ENCODE data around the gene RERE. TPM values are rescaled to one million over a fixed set of nuclear protein-coding genes. Genes with fewer than 3 reads are reported as not detected.

The RERE gene
- total and polyA plus RNA-seq, 4 donors = 26.8 to 133 (median 82.7) TPM

DNA sequence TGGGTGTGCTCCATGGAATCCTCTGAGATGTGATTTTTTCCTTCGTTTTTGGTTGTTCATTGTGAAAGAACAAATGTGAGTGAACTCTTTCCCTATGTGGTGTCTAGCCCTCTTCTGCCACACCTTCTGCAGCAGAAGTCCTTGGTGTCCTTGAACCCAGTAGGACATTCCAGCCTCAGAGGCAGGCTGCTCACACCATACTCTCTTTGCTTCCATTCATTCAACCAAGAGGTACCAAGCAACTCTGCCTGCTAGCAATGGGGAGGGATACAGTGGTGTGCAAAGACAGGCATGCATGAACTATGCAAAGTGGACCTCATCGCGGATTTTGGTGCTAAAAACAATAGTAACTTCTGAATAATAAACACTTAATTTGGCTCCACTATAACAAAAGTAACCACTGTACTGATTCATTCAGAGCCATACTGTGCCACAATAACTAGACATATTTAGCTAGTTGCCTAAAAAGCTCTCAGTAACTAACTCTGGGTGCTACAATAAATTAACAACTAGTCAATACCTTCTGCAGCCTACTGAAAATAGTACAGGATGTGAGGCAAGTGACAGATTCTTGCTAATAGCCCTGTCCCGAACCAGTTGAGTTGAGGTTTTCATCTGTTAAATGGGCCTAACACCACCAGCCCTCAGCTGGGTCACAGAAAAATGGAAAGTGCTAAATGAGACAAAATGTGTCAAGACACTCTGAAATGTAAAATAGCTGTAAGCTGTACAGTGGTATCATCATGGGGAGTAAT, 344.1 kb downstream of the RERE start:
- intact Hi-C loops (cut with DNase I) = no loop called here
- WGBS, 2 donors = 85 to 89% methylated on average over 4 of the region's 4 CpGs
- no peak overlapping the region for H3K4me3 ChIP-seq (ENCODE audit: low read length in 2 of 2)
- no peaks in the 10 kb centered on the region for H3K9me3 ChIP-seq (ENCODE audit: control insufficient read depth, low read length)
- ATAC-seq (ENCODE audit: low FRiP score) (no peak), DNase-seq (no peak)
- no peaks in the 10 kb centered on the region for H3K27me3 ChIP-seq (ENCODE audit: control insufficient read depth in 1 of 2, insufficient read depth in 2 of 2, low read length in 1 of 2)
- H3K4me1 ChIP-seq (ENCODE audit: control insufficient read depth in 1 of 2, insufficient read depth in 2 of 2, low read length in 2 of 2) = peaks cover 0 to 6% of the 10 kb centered on the region in 2 donors
- H3K27ac ChIP-seq (ENCODE audit: low read depth in 1 of 2, low read length in 2 of 2) = no peak overlapping the region
- no peaks in the 10 kb centered on the region for H3K36me3 ChIP-seq (ENCODE audit: control insufficient read depth in 1 of 2, insufficient read depth in 2 of 2, low read length in 1 of 2)

DNA sequence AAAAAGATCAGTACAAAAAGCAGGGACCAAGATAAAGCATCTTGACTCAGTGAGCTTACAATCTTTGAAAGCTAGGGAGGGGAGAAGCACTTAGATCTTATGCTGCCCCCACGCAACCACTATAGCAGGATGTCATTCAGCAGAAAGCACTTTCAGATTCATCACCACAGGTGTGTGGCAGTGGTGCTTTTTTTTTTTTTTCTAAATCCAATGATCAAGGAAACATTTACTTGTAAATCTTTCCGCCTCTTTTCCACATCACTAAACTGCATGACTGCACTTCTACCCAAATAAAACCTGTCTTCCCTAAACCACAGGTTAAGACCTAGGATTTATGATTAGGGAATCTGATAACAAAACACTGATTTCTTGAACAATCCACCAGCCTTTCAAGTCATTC, 344.8 kb downstream of the RERE start:
- no peak for ATAC-seq (ENCODE audit: low FRiP score)
- no peaks in the 10 kb centered on the region for H3K9me3 ChIP-seq (ENCODE audit: control insufficient read depth, low read length)
- H3K4me3 ChIP-seq (ENCODE audit: low read length in 2 of 2) = no peak overlapping the region
- DNase-seq = no peak
- H3K36me3 ChIP-seq (ENCODE audit: control insufficient read depth in 1 of 2, insufficient read depth in 2 of 2, low read length in 1 of 2) = no peaks in the 10 kb centered on the region
- peaks cover 0 to under 1% of the 10 kb centered on the region in 2 donors for H3K4me1 ChIP-seq (ENCODE audit: control insufficient read depth in 1 of 2, insufficient read depth in 2 of 2, low read length in 2 of 2)
- intact Hi-C loops (cut with DNase I) = no loop called here
- WGBS, 2 donors = 96 to 97% methylated on average over 2 of the region's 2 CpGs
- H3K27ac ChIP-seq (ENCODE audit: low read depth in 1 of 2, low read length in 2 of 2) = no peak overlapping the region
- no peaks in the 10 kb centered on the region for H3K27me3 ChIP-seq (ENCODE audit: control insufficient read depth in 1 of 2, insufficient read depth in 2 of 2, low read length in 1 of 2)

DNA sequence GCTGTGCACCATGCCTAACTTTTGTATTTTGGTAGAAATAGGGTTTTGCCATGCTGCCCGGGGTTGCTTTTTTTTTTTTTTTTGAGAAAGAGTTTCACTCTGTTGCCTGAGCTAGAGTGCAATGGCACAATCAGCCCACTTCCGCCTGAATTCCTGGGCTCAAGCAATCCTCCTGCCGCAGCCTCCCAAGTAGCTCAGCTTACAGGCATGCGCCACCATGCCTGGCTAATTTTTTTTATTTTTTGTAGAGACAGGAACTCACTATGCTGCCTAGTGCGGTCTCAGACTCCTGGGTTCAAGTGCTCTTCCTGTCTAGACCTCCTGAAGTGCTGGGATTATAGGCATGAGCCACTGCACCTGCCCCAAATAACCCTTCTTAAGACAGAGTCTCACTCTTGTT, 346.0 kb downstream of the RERE start:
- H3K27me3 ChIP-seq (ENCODE audit: control insufficient read depth in 1 of 2, insufficient read depth in 2 of 2, low read length in 1 of 2) = no peaks in the 10 kb centered on the region
- no peaks in the 10 kb centered on the region for H3K36me3 ChIP-seq (ENCODE audit: control insufficient read depth in 1 of 2, insufficient read depth in 2 of 2, low read length in 1 of 2)
- intact Hi-C loops (cut with DNase I) = no loop called here
- H3K4me3 ChIP-seq (ENCODE audit: low read length in 2 of 2) = no peak overlapping the region
- H3K9me3 ChIP-seq (ENCODE audit: control insufficient read depth, low read length) = no peaks in the 10 kb centered on the region
- ATAC-seq (ENCODE audit: low FRiP score) (no peak), DNase-seq (no peak)
- WGBS, 2 donors = 96% methylated on average over 5 of the region's 5 CpGs
- no peak overlapping the region for H3K27ac ChIP-seq (ENCODE audit: low read depth in 1 of 2, low read length in 2 of 2)
- H3K4me1 ChIP-seq (ENCODE audit: control insufficient read depth in 1 of 2, insufficient read depth in 2 of 2, low read length in 2 of 2) = no peaks in the 10 kb centered on the region

DNA sequence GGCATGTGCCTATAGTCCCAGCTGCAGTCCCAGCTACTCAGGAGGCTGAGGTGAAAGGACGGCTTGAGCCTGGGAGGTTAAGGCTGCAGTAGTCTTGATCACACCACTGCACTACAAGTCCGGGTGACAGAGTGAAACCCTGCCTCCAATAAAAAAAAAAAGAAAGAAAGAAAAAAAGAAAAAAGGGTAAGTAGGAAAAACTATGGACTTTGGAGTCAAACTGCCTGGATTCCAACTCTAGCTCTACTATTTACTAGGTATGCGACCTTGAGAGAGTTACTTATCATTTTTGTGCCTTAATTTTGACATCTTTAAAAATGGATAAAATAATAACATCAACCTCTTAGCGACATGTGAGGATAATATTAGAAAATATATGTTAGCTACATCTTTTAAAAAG, 348.7 kb downstream of the RERE start:
- intact Hi-C loops (cut with DNase I) = no loop called here
- Histone ChIP-seq H3K4me1 (ENCODE audit: control insufficient read depth in 1 of 2, insufficient read depth in 2 of 2, low read length in 2 of 2) (no peaks in the 10 kb centered on the region), H3K36me3 (ENCODE audit: control insufficient read depth in 1 of 2, insufficient read depth in 2 of 2, low read length in 1 of 2) (no peaks in the 10 kb centered on the region), H3K4me3 (ENCODE audit: low read length in 2 of 2) (no peak overlapping the region), H3K27ac (ENCODE audit: low read depth in 1 of 2, low read length in 2 of 2) (no peak overlapping the region), H3K27me3 (ENCODE audit: control insufficient read depth in 1 of 2, insufficient read depth in 2 of 2, low read length in 1 of 2) (no peaks in the 10 kb centered on the region), H3K9me3 (ENCODE audit: control insufficient read depth, low read length) (no peaks in the 10 kb centered on the region)
- ATAC-seq (ENCODE audit: low FRiP score) = no peak
- 83 to 89% methylated on average over 4 of the region's 4 CpGs for WGBS, 2 donors
- DNase-seq = no peak

DNA sequence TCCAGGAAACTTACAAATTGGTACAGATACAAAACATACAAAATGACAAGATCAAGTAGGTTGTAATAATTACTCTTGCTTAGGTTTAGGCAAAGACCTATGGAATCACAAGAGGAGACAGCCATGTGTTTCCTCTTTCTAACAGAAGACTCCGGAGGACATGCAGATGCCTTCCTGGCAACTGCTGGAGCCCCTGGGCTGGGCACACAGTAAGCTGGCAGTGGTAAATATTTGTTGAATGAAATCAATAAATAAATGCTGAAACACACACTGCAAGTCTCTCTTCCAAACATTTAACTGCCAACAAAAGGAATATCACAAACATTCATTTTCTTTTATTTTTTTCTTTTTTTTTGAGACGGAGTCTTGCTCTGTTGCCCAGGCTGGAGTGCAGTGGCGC, 350.1 kb downstream of the RERE start:
- no peak overlapping the region for H3K27ac ChIP-seq (ENCODE audit: low read depth in 1 of 2, low read length in 2 of 2)
- H3K27me3 ChIP-seq (ENCODE audit: control insufficient read depth in 1 of 2, insufficient read depth in 2 of 2, low read length in 1 of 2) = no peaks in the 10 kb centered on the region
- no peak for DNase-seq
- H3K4me1 ChIP-seq (ENCODE audit: control insufficient read depth in 1 of 2, insufficient read depth in 2 of 2, low read length in 2 of 2) = no peaks in the 10 kb centered on the region
- H3K36me3 ChIP-seq (ENCODE audit: control insufficient read depth in 1 of 2, insufficient read depth in 2 of 2, low read length in 1 of 2) = no peaks in the 10 kb centered on the region
- H3K9me3 ChIP-seq (ENCODE audit: control insufficient read depth, low read length) = no peaks in the 10 kb centered on the region
- WGBS, 2 donors = 78 to 85% methylated on average over 3 of the region's 3 CpGs
- no peak overlapping the region for H3K4me3 ChIP-seq (ENCODE audit: low read length in 2 of 2)
- intact Hi-C loops (cut with DNase I) = no loop called here
- ATAC-seq (ENCODE audit: low FRiP score) = no peak

DNA sequence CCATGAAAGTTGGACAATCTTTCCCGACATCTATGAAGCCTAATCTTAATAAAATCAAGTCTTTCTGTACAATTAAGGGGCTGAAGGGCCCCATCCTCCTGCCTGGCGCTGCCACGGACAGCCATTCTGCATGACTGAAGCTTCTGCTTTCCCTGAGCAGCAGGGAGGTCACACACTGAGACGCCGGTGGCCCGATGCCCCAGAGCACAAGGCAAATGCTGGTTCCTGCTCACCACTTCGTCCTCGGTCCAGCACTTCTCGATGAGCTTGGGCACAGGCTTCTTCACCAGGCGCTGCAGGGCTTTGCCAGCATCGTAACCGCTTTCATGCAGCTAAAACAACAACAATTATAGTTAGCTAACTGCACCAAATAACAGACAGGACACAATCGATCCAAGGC, 351.7 kb downstream of the RERE start:
- Histone ChIP-seq H3K27me3 (ENCODE audit: control insufficient read depth in 1 of 2, insufficient read depth in 2 of 2, low read length in 1 of 2) (no peaks in the 10 kb centered on the region), H3K36me3 (ENCODE audit: control insufficient read depth in 1 of 2, insufficient read depth in 2 of 2, low read length in 1 of 2) (no peaks in the 10 kb centered on the region), H3K27ac (ENCODE audit: low read depth in 1 of 2, low read length in 2 of 2) (no peak overlapping the region), H3K9me3 (ENCODE audit: control insufficient read depth, low read length) (no peaks in the 10 kb centered on the region), H3K4me1 (ENCODE audit: control insufficient read depth in 1 of 2, insufficient read depth in 2 of 2, low read length in 2 of 2) (peaks cover 1 to 3% of the 10 kb centered on the region in 2 donors), H3K4me3 (ENCODE audit: low read length in 2 of 2) (no peak overlapping the region)
- intact Hi-C loops (cut with DNase I) = no loop called here
- no peak for DNase-seq
- WGBS, 2 donors = 87 to 90% methylated on average over 13 of the region's 13 CpGs
- ATAC-seq (ENCODE audit: low FRiP score) = no peak

DNA sequence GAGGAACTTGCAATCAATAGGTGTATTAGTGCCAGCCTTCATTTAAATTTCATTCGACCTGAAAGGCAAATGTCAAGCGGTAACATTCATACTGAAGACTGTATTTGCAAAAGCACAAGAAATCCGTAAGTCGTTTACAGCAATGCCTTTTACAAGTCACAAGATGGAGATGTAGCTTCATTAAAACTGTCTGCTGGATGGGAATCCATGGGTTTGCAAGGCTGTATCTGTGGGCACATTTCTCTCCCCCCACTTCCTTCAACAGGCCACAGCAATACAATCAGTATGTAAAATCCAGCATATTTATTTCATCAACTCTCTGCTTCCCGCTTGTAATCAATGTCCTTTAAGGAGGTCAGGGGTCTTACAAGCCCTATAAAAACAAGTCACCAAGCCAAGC, 352.4 kb downstream of the RERE start:
- WGBS, 2 donors = 88 to 91% methylated on average over 5 of the region's 5 CpGs
- ATAC-seq (ENCODE audit: low FRiP score) = no peak
- Histone ChIP-seq H3K9me3 (ENCODE audit: control insufficient read depth, low read length) (no peaks in the 10 kb centered on the region), H3K27ac (ENCODE audit: low read depth in 1 of 2, low read length in 2 of 2) (no peak overlapping the region), H3K4me3 (ENCODE audit: low read length in 2 of 2) (no peak overlapping the region), H3K27me3 (ENCODE audit: control insufficient read depth in 1 of 2, insufficient read depth in 2 of 2, low read length in 1 of 2) (no peaks in the 10 kb centered on the region), H3K36me3 (ENCODE audit: control insufficient read depth in 1 of 2, insufficient read depth in 2 of 2, low read length in 1 of 2) (no peaks in the 10 kb centered on the region), H3K4me1 (ENCODE audit: control insufficient read depth in 1 of 2, insufficient read depth in 2 of 2, low read length in 2 of 2) (peaks cover 1 to 3% of the 10 kb centered on the region in 2 donors)
- intact Hi-C loops (cut with DNase I) = no loop called here
- DNase-seq = no peak

DNA sequence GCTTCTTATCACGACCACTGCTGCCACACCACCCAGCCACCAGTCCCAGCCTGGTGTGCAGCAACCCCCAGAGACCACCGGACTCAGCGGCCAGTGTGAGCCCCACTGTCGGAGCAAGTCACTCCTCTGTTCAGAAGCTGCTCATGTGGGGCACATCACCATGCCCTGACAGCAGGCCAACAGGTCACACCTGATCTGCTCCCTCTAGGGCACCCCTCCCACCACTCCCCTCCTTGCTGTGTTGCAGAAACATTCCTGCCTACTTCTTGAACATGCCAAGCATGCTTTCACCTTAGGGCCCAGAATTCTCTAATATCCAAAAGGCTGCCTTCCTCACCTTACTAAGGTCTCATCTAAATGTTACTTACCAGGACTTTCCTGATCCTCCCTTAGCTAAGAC, 353.1 kb downstream of the RERE start:
- intact Hi-C loops (cut with DNase I) = no loop called here

DNA sequence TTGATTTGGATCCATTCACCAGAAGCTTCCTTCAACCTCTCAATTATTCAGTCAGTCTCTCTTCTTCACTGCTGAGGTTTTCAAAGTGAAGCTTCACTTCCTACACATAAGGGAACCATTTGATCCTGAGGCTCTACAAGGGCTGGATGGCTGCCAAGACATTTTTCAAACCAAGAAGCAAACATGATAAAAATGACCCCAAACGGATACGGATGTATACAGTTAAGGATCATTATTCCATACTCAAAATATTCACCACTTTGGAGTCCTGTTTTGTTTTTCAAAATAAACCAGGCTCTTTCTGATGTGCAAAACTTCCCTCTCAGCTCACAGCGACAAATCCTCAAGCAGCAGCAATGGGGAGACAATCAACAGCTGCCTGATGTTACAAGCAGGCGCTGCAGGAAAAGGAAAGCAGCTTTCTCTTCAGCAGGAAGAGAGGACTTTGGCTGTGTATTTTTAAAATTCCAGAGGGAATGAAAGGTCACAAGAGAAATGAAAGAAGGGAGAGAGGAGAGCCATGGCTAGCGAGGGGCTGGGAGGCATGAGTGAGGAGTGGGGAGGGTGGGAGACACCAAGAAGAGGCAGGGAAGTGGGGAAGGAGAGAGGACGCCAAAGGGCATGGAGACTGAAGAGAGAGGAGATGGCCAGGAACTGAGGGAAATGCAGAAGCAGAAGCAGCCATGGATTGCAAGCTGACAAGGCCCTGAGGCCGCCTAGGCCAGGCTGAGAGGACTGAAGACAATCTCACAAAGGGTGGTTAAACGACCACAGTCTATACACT, 354.1 kb downstream of the RERE start:
- DNase-seq (no peak), ATAC-seq (ENCODE audit: low FRiP score) (no peak)
- H3K4me3 ChIP-seq (ENCODE audit: low read length in 2 of 2) = no peak overlapping the region
- no peaks in the 10 kb centered on the region for H3K27me3 ChIP-seq (ENCODE audit: control insufficient read depth in 1 of 2, insufficient read depth in 2 of 2, low read length in 1 of 2)
- H3K9me3 ChIP-seq (ENCODE audit: control insufficient read depth, low read length) = no peaks in the 10 kb centered on the region
- peak overlapping the region; percentile 61 to 72 for H3K27ac ChIP-seq (ENCODE audit: low read depth in 1 of 2, low read length in 2 of 2)
- H3K36me3 ChIP-seq (ENCODE audit: control insufficient read depth in 1 of 2, insufficient read depth in 2 of 2, low read length in 1 of 2) = no peaks in the 10 kb centered on the region
- WGBS, 2 donors = 16% methylated on average over 8 of the region's 8 CpGs
- H3K4me1 ChIP-seq (ENCODE audit: control insufficient read depth in 1 of 2, insufficient read depth in 2 of 2, low read length in 2 of 2) = peaks cover 1 to 3% of the 10 kb centered on the region in 2 donors
- intact Hi-C loops (cut with DNase I) = no loop called here

More for the DNA sequence above, 353.1 kb downstream of the RERE start:
- Histone ChIP-seq H3K27ac (ENCODE audit: low read depth in 1 of 2, low read length in 2 of 2) (peak overlapping the region in 1 of 2 donors; percentile 32), H3K36me3 (ENCODE audit: control insufficient read depth in 1 of 2, insufficient read depth in 2 of 2, low read length in 1 of 2) (no peaks in the 10 kb centered on the region), H3K4me1 (ENCODE audit: control insufficient read depth in 1 of 2, insufficient read depth in 2 of 2, low read length in 2 of 2) (peaks cover 1 to 3% of the 10 kb centered on the region in 2 donors), H3K27me3 (ENCODE audit: control insufficient read depth in 1 of 2, insufficient read depth in 2 of 2, low read length in 1 of 2) (no peaks in the 10 kb centered on the region), H3K4me3 (ENCODE audit: low read length in 2 of 2) (no peak overlapping the region), H3K9me3 (ENCODE audit: control insufficient read depth, low read length) (no peaks in the 10 kb centered on the region)
- ATAC-seq (ENCODE audit: low FRiP score) (peak; percentile 50), DNase-seq (no peak)
- WGBS, 2 donors = 83 to 93% methylated on average over 4 of the region's 4 CpGs
